ENCODE results near the gene CCDC127. TPM values are rescaled to one million over a fixed set of nuclear protein-coding genes. Genes with fewer than 3 reads are reported as not detected.
"Not testable (repeated sequence)": the region's sequence is repeated elsewhere in the genome, so short reads cannot be mapped to it uniquely, and the experiment has no call there.

The CCDC127 gene
- polyA plus RNA-seq, 3 donors, result 0.68 to 1.5 (median 0.85) TPM

DNA sequence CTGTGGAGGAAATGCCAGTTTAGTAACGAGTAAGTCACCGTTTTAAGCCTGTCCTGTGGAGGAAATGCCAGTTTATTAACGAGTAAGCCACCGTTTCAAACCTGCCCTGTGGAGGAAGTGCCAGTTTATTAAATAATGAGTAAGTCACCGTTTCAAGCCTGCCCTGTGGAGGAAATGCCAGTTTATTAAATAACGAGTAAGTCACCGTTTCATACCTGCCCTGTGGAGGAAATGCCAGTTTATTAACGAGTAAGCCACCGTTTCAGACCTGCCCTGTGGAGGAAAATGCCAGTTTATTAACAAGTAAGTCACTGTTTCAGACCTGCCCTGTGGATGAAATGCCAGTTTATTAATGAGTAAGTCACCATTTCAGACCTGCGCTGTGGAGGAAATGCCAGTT, 34.6 kb upstream of the CCDC127 start:
- peak overlapping the region in 1 of 7 donors; percentile 34 for H3K27ac Mint-ChIP-seq
- H3K4me1 Mint-ChIP-seq, result no peaks in the 10 kb centered on the region
- H3K4me2 ChIP-seq (replicated peaks; ENCODE audit: extremely low read depth, low read length, poor library complexity, severe bottlenecking), result no peak overlapping the region
- peaks cover 5 to 10% (median 7%) of the 10 kb centered on the region in 7 donors for H3K9me3 Mint-ChIP-seq
- peaks cover 57 to 89% of the 10 kb centered on the region in 2 donors for H3K36me3 ChIP-seq (replicated peaks in 1 of 2; ENCODE audit: control insufficient read depth in 1 of 2, insufficient read depth in 2 of 2, low read length in 2 of 2)
- peaks cover 78 to 92% of the 10 kb centered on the region in 2 donors for H3K36me3 Mint-ChIP-seq
- H3K27me3 Mint-ChIP-seq (ENCODE audit: low read depth in 3 of 3), result no peaks in the 10 kb centered on the region
- H3K4me3 ChIP-seq (replicated peaks in 1 of 3; ENCODE audit: low read depth in 2 of 3, low read length in 3 of 3), result no peak overlapping the region
- H2AFZ ChIP-seq (ENCODE audit: insufficient read depth, low read depth, low read length, poor library complexity, severe bottlenecking), result no peak overlapping the region
- H4K20me1 ChIP-seq (ENCODE audit: insufficient read depth, low read length), result no peaks in the 10 kb centered on the region
- 23% methylated on average over 10 of the region's 10 CpGs for WGBS (ENCODE audit: insufficient coverage)
- DNase-seq, result no peak
- H3K9ac ChIP-seq (ENCODE audit: insufficient read depth, low read length, poor library complexity, severe bottlenecking), result no peak overlapping the region
- intact Hi-C loops (cut with micrococcal nuclease), result no loop called here
- H3K27ac ChIP-seq (ENCODE audit: low read depth in 1 of 2, low read length in 2 of 2), result no peak overlapping the region
- H3K27me3 ChIP-seq (ENCODE audit: control insufficient read depth in 2 of 2, insufficient read depth in 2 of 2, low read length in 2 of 2), result no peaks in the 10 kb centered on the region
- H3K4me3 Mint-ChIP-seq, result no peak overlapping the region
- TF ChIP-seq, protein P1, sequence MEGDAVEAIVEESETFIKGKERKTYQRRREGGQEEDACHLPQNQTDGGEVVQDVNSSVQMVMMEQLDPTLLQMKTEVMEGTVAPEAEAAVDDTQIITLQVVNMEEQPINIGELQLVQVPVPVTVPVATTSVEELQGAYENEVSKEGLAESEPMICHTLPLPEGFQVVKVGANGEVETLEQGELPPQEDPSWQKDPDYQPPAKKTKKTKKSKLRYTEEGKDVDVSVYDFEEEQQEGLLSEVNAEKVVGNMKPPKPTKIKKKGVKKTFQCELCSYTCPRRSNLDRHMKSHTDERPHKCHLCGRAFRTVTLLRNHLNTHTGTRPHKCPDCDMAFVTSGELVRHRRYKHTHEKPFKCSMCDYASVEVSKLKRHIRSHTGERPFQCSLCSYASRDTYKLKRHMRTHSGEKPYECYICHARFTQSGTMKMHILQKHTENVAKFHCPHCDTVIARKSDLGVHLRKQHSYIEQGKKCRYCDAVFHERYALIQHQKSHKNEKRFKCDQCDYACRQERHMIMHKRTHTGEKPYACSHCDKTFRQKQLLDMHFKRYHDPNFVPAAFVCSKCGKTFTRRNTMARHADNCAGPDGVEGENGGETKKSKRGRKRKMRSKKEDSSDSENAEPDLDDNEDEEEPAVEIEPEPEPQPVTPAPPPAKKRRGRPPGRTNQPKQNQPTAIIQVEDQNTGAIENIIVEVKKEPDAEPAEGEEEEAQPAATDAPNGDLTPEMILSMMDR (IDR thresholded peaks at IDR 0.05), result no peak
- no peaks in the 10 kb centered on the region for H3K4me1 ChIP-seq (ENCODE audit: control insufficient read depth in 1 of 2, insufficient read depth in 2 of 2, low read length in 2 of 2)
- H3K79me2 ChIP-seq (ENCODE audit: insufficient read depth, low read length), result no peaks in the 10 kb centered on the region
- H3K9me3 ChIP-seq (replicated peaks in 1 of 2; ENCODE audit: control insufficient read depth in 1 of 2, insufficient read depth in 1 of 2, low read length in 2 of 2), result peaks cover 0 to 7% of the 10 kb centered on the region in 2 donors

DNA sequence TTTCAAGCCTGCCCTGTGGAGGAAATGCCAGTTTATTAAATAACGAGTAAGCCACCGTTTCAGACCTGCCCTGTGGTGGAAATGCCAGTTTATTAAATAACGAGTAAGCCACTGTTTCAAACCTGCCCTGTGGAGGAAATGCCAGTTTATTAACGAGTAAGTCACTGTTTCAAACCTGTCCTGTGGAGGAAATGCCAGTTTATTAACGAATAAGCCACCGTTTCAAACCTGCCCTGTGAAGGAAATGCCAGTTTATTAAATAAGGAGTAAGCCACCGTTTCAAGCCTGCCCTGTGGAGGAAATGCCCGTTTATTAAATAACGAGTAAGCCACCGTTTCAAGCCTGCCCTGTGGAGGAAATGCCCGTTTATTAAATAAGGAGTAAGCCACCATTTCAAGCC, 34.0 kb upstream of the CCDC127 start:
- H3K4me3 Mint-ChIP-seq; H3K27ac ChIP-seq (ENCODE audit: low read depth in 1 of 2, low read length in 2 of 2); H2AFZ ChIP-seq (ENCODE audit: insufficient read depth, low read depth, low read length, poor library complexity, severe bottlenecking); H4K20me1 ChIP-seq (ENCODE audit: insufficient read depth, low read length); H3K4me3 ChIP-seq (replicated peaks in 1 of 3; ENCODE audit: low read depth in 2 of 3, low read length in 3 of 3); H3K9me3 Mint-ChIP-seq; H3K9me3 ChIP-seq (replicated peaks in 1 of 2; ENCODE audit: control insufficient read depth in 1 of 2, insufficient read depth in 1 of 2, low read length in 2 of 2); H3K4me1 Mint-ChIP-seq; H3K9ac ChIP-seq (ENCODE audit: insufficient read depth, low read length, poor library complexity, severe bottlenecking); H3K4me1 ChIP-seq (ENCODE audit: control insufficient read depth in 1 of 2, insufficient read depth in 2 of 2, low read length in 2 of 2); H3K27me3 Mint-ChIP-seq (ENCODE audit: low read depth in 3 of 3); DNase-seq; H3K27me3 ChIP-seq (ENCODE audit: control insufficient read depth in 2 of 2, insufficient read depth in 2 of 2, low read length in 2 of 2); H3K79me2 ChIP-seq (ENCODE audit: insufficient read depth, low read length); H3K4me2 ChIP-seq (replicated peaks; ENCODE audit: extremely low read depth, low read length, poor library complexity, severe bottlenecking); intact Hi-C loops (cut with micrococcal nuclease): not testable (repeated sequence)
- H3K36me3 ChIP-seq (replicated peaks in 1 of 2; ENCODE audit: control insufficient read depth in 1 of 2, insufficient read depth in 2 of 2, low read length in 2 of 2), result peaks cover 55 to 89% of the 10 kb centered on the region in 2 donors
- Mint-ChIP-seq H3K36me3 (peaks cover 78 to 92% of the 10 kb centered on the region in 2 donors), H3K27ac (peak overlapping the region in 1 of 7 donors; percentile 37)
- 15% methylated on average over 10 of the region's 11 CpGs for WGBS (ENCODE audit: insufficient coverage)

DNA sequence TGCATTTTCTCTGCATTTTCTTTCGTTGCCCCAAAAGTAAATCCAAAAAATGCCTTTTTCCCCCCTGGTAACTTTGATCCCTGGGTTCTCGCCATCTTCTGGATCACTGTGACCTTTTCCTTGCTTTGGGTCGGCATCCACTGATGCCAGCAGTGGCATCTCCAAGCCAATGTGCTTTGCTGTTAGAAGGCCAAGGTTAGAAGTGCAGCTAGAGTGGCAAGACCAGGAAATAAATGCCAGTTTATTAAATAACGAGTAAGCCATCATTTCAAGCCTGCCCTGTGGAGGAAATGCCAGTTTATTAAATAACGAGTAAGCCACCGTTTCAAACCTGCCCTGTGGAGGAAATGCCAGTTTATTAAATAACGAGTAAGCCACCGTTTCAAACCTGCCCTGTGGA, 33.6 kb upstream of the CCDC127 start:
- H3K27ac Mint-ChIP-seq; H3K4me3 ChIP-seq (replicated peaks in 1 of 3; ENCODE audit: low read depth in 2 of 3, low read length in 3 of 3); H3K4me1 ChIP-seq (ENCODE audit: control insufficient read depth in 1 of 2, insufficient read depth in 2 of 2, low read length in 2 of 2); H3K27ac ChIP-seq (ENCODE audit: low read depth in 1 of 2, low read length in 2 of 2); H3K27me3 ChIP-seq (ENCODE audit: control insufficient read depth in 2 of 2, insufficient read depth in 2 of 2, low read length in 2 of 2); H2AFZ ChIP-seq (ENCODE audit: insufficient read depth, low read depth, low read length, poor library complexity, severe bottlenecking); H3K9me3 ChIP-seq (replicated peaks in 1 of 2; ENCODE audit: control insufficient read depth in 1 of 2, insufficient read depth in 1 of 2, low read length in 2 of 2); DNase-seq; H3K4me3 Mint-ChIP-seq; H4K20me1 ChIP-seq (ENCODE audit: insufficient read depth, low read length); H3K27me3 Mint-ChIP-seq (ENCODE audit: low read depth in 3 of 3); H3K4me1 Mint-ChIP-seq; H3K9ac ChIP-seq (ENCODE audit: insufficient read depth, low read length, poor library complexity, severe bottlenecking); H3K79me2 ChIP-seq (ENCODE audit: insufficient read depth, low read length); H3K9me3 Mint-ChIP-seq; H3K4me2 ChIP-seq (replicated peaks; ENCODE audit: extremely low read depth, low read length, poor library complexity, severe bottlenecking); intact Hi-C loops (cut with micrococcal nuclease): not testable (repeated sequence)
- 88% methylated on average over 1 of the region's 8 CpGs for WGBS (ENCODE audit: insufficient coverage)
- H3K36me3 ChIP-seq (replicated peaks in 1 of 2; ENCODE audit: control insufficient read depth in 1 of 2, insufficient read depth in 2 of 2, low read length in 2 of 2), result peaks cover 53 to 85% of the 10 kb centered on the region in 2 donors
- peaks cover 77 to 92% of the 10 kb centered on the region in 2 donors for H3K36me3 Mint-ChIP-seq

DNA sequence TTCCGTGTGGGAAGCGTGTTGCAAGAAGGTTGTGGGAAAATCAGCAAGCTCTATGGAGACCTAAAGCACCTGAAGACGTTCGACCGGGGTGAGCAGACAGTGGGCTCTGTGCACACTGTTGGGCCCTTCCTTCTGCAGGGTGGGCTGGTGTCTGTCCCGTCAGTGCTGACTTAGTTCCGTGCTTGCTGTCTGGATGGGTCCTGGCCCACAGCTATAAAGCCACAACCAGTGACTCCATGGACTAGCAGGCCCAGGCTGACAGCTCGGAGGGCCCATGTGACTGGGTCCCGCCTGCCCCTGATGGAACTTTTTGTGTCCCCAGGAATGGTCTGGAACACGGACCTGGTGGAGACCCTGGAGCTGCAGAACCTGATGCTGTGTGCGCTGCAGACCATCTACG, 33.1 kb upstream of the CCDC127 start:
- H3K27ac Mint-ChIP-seq; intact Hi-C loops (cut with micrococcal nuclease); DNase-seq; H3K27me3 Mint-ChIP-seq (ENCODE audit: low read depth in 3 of 3); H3K79me2 ChIP-seq (ENCODE audit: insufficient read depth, low read length); H3K4me1 Mint-ChIP-seq; H3K4me1 ChIP-seq (ENCODE audit: control insufficient read depth in 1 of 2, insufficient read depth in 2 of 2, low read length in 2 of 2); H3K27me3 ChIP-seq (ENCODE audit: control insufficient read depth in 2 of 2, insufficient read depth in 2 of 2, low read length in 2 of 2); H3K4me3 Mint-ChIP-seq; H3K4me3 ChIP-seq (replicated peaks in 1 of 3; ENCODE audit: low read depth in 2 of 3, low read length in 3 of 3); H2AFZ ChIP-seq (ENCODE audit: insufficient read depth, low read depth, low read length, poor library complexity, severe bottlenecking); H3K9me3 ChIP-seq (replicated peaks in 1 of 2; ENCODE audit: control insufficient read depth in 1 of 2, insufficient read depth in 1 of 2, low read length in 2 of 2); H3K9me3 Mint-ChIP-seq; H3K9ac ChIP-seq (ENCODE audit: insufficient read depth, low read length, poor library complexity, severe bottlenecking); H3K27ac ChIP-seq (ENCODE audit: low read depth in 1 of 2, low read length in 2 of 2); H3K4me2 ChIP-seq (replicated peaks; ENCODE audit: extremely low read depth, low read length, poor library complexity, severe bottlenecking); H4K20me1 ChIP-seq (ENCODE audit: insufficient read depth, low read length): not testable (repeated sequence)
- 93% methylated on average over 4 of the region's 12 CpGs for WGBS (ENCODE audit: insufficient coverage)
- peaks cover 48 to 85% of the 10 kb centered on the region in 2 donors for H3K36me3 ChIP-seq (replicated peaks in 1 of 2; ENCODE audit: control insufficient read depth in 1 of 2, insufficient read depth in 2 of 2, low read length in 2 of 2)
- peaks cover 77 to 92% of the 10 kb centered on the region in 2 donors for H3K36me3 Mint-ChIP-seq

Data from CD14-positive monocyte (primary cell).